IMR-90 (cell line): ENCODE data around the gene CASTOR1. TPM values are rescaled to one million over a fixed set of nuclear protein-coding genes. Genes with fewer than 3 reads are reported as not detected.

ENCODE experiments used
- ATAC-seq: fragments of 200-7000 bp; cut with Tn5 transposase; 2 replicates; pipeline ENCODE4 v1.9.1; 2020; ENCODE audit warnings: low read depth, mild to moderate bottlenecking, moderate library complexity
- BruUV-seq: library from RNA; stranded (reverse); fragments of 400-500 nt; replicated peaks from 2 replicates; lab custom pipeline; 2021; lab: Mats Ljungman, UMichigan
- CTCF ChIA-PET: fragments of 300-600 bp; formaldehyde crosslinking; extraction: SDS; loops from one replicate; lab custom pipeline; 2021; ENCODE audit warnings: antibody characterized with exemption; lab: Yijun Ruan, JAX
- POLR2A ChIA-PET: fragments of 300-600 bp; sonication (Branson Sonifier 250); formaldehyde crosslinking; loops from one replicate; lab custom pipeline; 2022; ENCODE audit warnings: antibody characterized with exemption; ENCODE audit not compliant: unreplicated experiment; lab: Charles Lee
- DNase-seq: peaks from one replicate; pipeline ENCODE4 v3.0.0; 2013
- H2AFZ ChIP-seq: replicated peaks from 2 replicates; pipeline ENCODE3; 2013; ENCODE audit warnings: low read length, mild to moderate bottlenecking; ENCODE audit not compliant: poor library complexity
- H2AK5ac ChIP-seq: 2 replicates; pipeline ENCODE4 v1.6.1; 2013; ENCODE audit warnings: low read depth, low read length, inconsistent platforms
- H2AK9ac ChIP-seq: replicated peaks from 2 replicates; pipeline ENCODE3; 2013; ENCODE audit warnings: mild to moderate bottlenecking, low read depth, low read length, moderate library complexity; ENCODE audit not compliant: poor library complexity
- H2BK120ac ChIP-seq: 2 replicates; pipeline ENCODE4 v1.6.1; 2013; ENCODE audit warnings: low read depth, low read length, inconsistent platforms
- H2BK15ac ChIP-seq: 3 replicates; pipeline ENCODE4 v1.6.1; 2013; ENCODE audit warnings: low read depth, low read length, inconsistent platforms
- H2BK20ac ChIP-seq: 2 replicates; pipeline ENCODE4 v1.6.1; 2013; ENCODE audit warnings: low read depth, mild to moderate bottlenecking, inconsistent platforms, low read length, moderate library complexity
- H2BK5ac ChIP-seq: 2 replicates; pipeline ENCODE4 v1.6.1; 2013; ENCODE audit warnings: mild to moderate bottlenecking, low read depth, low read length, inconsistent platforms; ENCODE audit not compliant: poor library complexity, severe bottlenecking
- H3K14ac ChIP-seq: replicated peaks from 2 replicates; pipeline ENCODE4 v1.6.1; 2013; ENCODE audit warnings: low read depth, low read length, inconsistent platforms
- H3K18ac ChIP-seq: 2 replicates; pipeline ENCODE4 v1.6.1; 2013; ENCODE audit warnings: low read depth, low read length, control low read depth
- H3K23ac ChIP-seq: 2 replicates; pipeline ENCODE4 v1.6.1; 2013; ENCODE audit warnings: low read depth, low read length, inconsistent platforms
- H3K27ac ChIP-seq: 2 replicates; pipeline ENCODE4 v1.5.1; 2013; ENCODE audit warnings: mild to moderate bottlenecking, control low read depth, low read length; ENCODE audit not compliant: insufficient read depth
- H3K27me3 ChIP-seq: 2 replicates; pipeline ENCODE4 v1.6.1; 2013; ENCODE audit warnings: low read length; ENCODE audit not compliant: control insufficient read depth, insufficient read depth
- H3K36me3 ChIP-seq: 2 replicates; pipeline ENCODE4 v1.6.1; 2013; ENCODE audit warnings: low read length, mixed read lengths; ENCODE audit not compliant: control insufficient read depth, insufficient read depth
- H3K4ac ChIP-seq: 2 replicates; pipeline ENCODE4 v1.6.1; 2013; ENCODE audit warnings: low read depth, low read length, inconsistent platforms
- H3K4me1 ChIP-seq: 2 replicates; pipeline ENCODE4 v1.6.1; 2013; ENCODE audit warnings: low read length, mixed read lengths; ENCODE audit not compliant: control insufficient read depth, insufficient read depth
- H3K4me2 ChIP-seq: 2 replicates; pipeline ENCODE4 v1.6.1; 2013; ENCODE audit warnings: low read depth, mild to moderate bottlenecking, control low read depth, low read length, moderate library complexity
- H3K4me3 ChIP-seq: 2 replicates; pipeline ENCODE4 v1.5.1; 2013; ENCODE audit warnings: low read depth, mild to moderate bottlenecking, control low read depth, low read length, moderate library complexity; ENCODE audit not compliant: insufficient read depth
- H3K56ac ChIP-seq: 2 replicates; pipeline ENCODE4 v1.6.1; 2013; ENCODE audit warnings: low read length, inconsistent platforms; ENCODE audit not compliant: insufficient read depth; ENCODE audit errors: extremely low read depth
- H3K79me1 ChIP-seq, 2 experiments: 2 replicates each; pipeline ENCODE4 v1.6.1; 2013; ENCODE audit warnings: low read length in 2 of 2, inconsistent platforms in 1 of 2, low read depth in 1 of 2
- H3K9ac ChIP-seq: 2 replicates; pipeline ENCODE4 v1.6.1; 2013; ENCODE audit warnings: low read depth, low read length, control low read depth
- H3K9me1 ChIP-seq: 2 replicates; pipeline ENCODE4 v1.6.1; 2013; ENCODE audit warnings: low read length, inconsistent platforms; ENCODE audit not compliant: insufficient read depth
- H3K9me3 ChIP-seq: 2 replicates; pipeline ENCODE4 v1.6.1; 2013; ENCODE audit warnings: low read length; ENCODE audit not compliant: control insufficient read depth, insufficient read depth
- H4K20me1 ChIP-seq: 2 replicates; pipeline ENCODE4 v1.6.1; 2013; ENCODE audit warnings: low read length, inconsistent platforms; ENCODE audit not compliant: insufficient read depth
- H4K5ac ChIP-seq: 2 replicates; pipeline ENCODE4 v1.6.1; 2013; ENCODE audit warnings: mild to moderate bottlenecking, low read depth, low read length, control low read depth
- H4K8ac ChIP-seq, 2 experiments: 2 replicates each; pipeline ENCODE4 v1.6.1; 2013; ENCODE audit warnings: low read depth in 2 of 2, low read length in 2 of 2, control low read depth in 1 of 2, inconsistent platforms in 1 of 2
- H4K91ac ChIP-seq: 2 replicates; pipeline ENCODE4 v1.6.1; 2013; ENCODE audit warnings: low read depth, low read length, inconsistent platforms; ENCODE audit not compliant: insufficient read depth
- BHLHE40 ChIP-seq: fragments of 150-350 bp; IDR thresholded peaks from 2 replicates; pipeline ENCODE4 v1.6.1; 2016; ENCODE audit warnings: mild to moderate bottlenecking, low read depth, low read length
- CHD1 ChIP-seq: IDR thresholded peaks from 2 replicates; pipeline ENCODE4 v1.6.1; 2012; ENCODE audit warnings: low read depth, low read length, improper control_type of control experiment
- FOS ChIP-seq: fragments of 150-350 bp; IDR thresholded peaks from 2 replicates; pipeline ENCODE4 v1.6.1; 2016; ENCODE audit warnings: low read depth, low read length
- MAFK ChIP-seq: IDR thresholded peaks from 2 replicates; pipeline ENCODE4 v1.6.1; 2012; ENCODE audit warnings: low read depth, low read length, improper control_type of control experiment
- MAZ ChIP-seq: IDR thresholded peaks from 2 replicates; pipeline ENCODE4 v1.6.1; 2012; ENCODE audit warnings: low read depth, mild to moderate bottlenecking, low read length, improper control_type of control experiment, moderate library complexity, borderline replicate concordance
- MXI1 ChIP-seq: IDR thresholded peaks from 2 replicates; pipeline ENCODE4 v1.6.1; 2012; ENCODE audit warnings: low read depth, mild to moderate bottlenecking, low read length, moderate library complexity, borderline replicate concordance
- RAD21 ChIP-seq: IDR thresholded peaks from 2 replicates; pipeline ENCODE4 v1.6.1; 2012; ENCODE audit warnings: low read length, improper control_type of control experiment
- RCOR1 ChIP-seq: IDR thresholded peaks from 2 replicates; pipeline ENCODE4 v1.6.1; 2012; ENCODE audit warnings: mild to moderate bottlenecking, low read length, improper control_type of control experiment; ENCODE audit not compliant: insufficient replicate concordance
- SMC3 ChIP-seq: fragments of 150-350 bp; IDR thresholded peaks from 2 replicates; pipeline ENCODE4 v1.6.1; 2016; ENCODE audit warnings: low read depth, mild to moderate bottlenecking, antibody characterized with exemption, low read length, moderate library complexity
- WGBS, 2 experiments: methylation state at CpG; one replicate each; pipeline versions ENCODE4 v1.1.5 to v1.1.7; 2013; ENCODE audit warnings: missing lambda C conversion rate in 2 of 2; ENCODE audit not compliant: insufficient read length in 1 of 2; ENCODE audit errors: extremely low coverage in 2 of 2; 5-methylcytosine and 5-hydroxymethylcytosine counted together
- dilution Hi-C: fragments of 300-500 bp; cut with HindIII; formaldehyde crosslinking; loops from one replicate; pipeline ENCODE4 v1.14.3; 2018; ENCODE audit warnings: low sequenced_read_pairs; ENCODE audit not compliant: unreplicated experiment
- in situ Hi-C: fragments of 300-500 bp; cut with MboI; formaldehyde crosslinking; loops from 3 replicates; pipeline ENCODE4 v1.14.3; 2019; ENCODE audit warnings: low sequenced_read_pairs, inconsistent platforms, mixed read lengths
- intact Hi-C: fragments of 100-400 bp; cut with micrococcal nuclease; formaldehyde crosslinking; loops from 2 replicates; pipeline ENCODE4 v1.10.0; 2022
- polyA plus RNA-seq, 3 experiments: library from polyadenylated mRNA; depleted of rRNA; stranded (reverse); fragments of >200 nt; gene quantifications; 2 replicates each; pipeline ENCODE4 v1.2.3, GENCODE V29; 2012; ENCODE audit warnings: low replicate concordance in 1 of 3
- total RNA-seq: library from RNA; depleted of rRNA; stranded (reverse); fragments of >200 nt; gene quantifications from 2 replicates; pipeline ENCODE4 v1.2.3, GENCODE V29; 2012
- TF ChIP-seq, protein P1 (sequence below): fragments of 150-350 bp; IDR thresholded peaks from 2 replicates; pipeline ENCODE4 v1.6.1; 2017; ENCODE audit warnings: mild to moderate bottlenecking, antibody characterized with exemption, low read length, low read depth
- TF ChIP-seq, protein P2 (sequence below): conservative IDR thresholded peaks from 2 replicates; pipeline ENCODE4 v1.5.1; 2012; ENCODE audit warnings: mild to moderate bottlenecking, low read depth, low read length, improper control_type of control experiment
- TF ChIP-seq, protein P3 (sequence below): fragments of 150-350 bp; IDR thresholded peaks from 2 replicates; pipeline ENCODE4 v1.6.1; 2016; ENCODE audit warnings: low read depth, mild to moderate bottlenecking, low read length, moderate library complexity, borderline replicate concordance

The CASTOR1 gene
- total and polyA plus RNA-seq, 2 of the 4 experiments (the other 2 are of a cell fraction), result 10.6 to 23.5 TPM

DNA sequence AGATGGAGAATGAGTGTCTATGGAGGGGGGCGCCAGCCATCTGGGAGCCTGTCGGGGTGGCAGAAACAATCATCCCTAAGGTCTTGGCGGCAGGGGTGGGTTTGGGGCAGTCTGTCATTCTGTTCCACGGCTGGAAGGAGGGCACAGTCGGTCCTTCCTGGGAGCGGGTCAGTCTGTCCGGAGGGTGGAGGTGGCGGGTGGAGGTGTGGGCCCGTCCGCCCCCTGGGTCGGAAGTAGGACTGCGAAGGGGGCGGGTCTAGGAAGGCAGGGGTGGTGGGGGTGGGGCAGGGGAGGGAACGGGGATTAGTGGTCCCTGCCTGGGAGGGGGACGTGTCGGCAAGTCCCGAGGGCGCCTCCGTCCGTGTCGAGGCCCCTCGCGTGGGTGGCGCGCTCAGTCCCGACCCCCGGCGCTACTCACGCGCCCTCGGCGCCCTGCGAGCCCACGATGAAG lies 37.0 kb upstream of the CASTOR1 start (continued):
- no peak for TF ChIP-seq MAFK

DNA sequence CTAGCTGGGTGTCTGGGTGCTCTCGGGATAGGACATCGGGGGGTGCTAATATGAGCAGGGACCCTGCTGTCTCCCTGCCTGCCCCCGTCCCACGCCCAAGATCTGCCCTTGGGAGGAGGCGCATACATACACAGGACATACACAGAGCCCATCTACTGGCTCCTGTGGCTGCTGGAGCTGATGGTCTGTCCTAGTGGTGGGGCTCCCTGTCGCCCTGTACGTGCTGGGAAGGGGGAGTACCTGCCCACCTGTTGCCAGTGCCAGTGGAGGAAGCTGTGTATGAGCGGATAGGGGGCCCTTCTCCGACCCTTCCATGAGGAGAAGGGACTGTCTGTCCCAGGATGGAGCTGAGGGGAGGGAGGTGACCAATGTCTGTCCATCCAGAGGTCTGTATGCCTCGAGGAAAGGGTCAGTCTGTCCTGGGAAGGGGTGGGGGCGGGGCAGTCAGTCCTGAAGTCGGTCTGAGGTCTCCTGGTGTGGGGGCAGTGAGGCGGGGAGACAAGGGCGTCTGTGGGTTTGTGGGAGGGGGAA lies 36.5 kb upstream of the CASTOR1 start:
- in situ Hi-C loops, result no loop called here
- BruUV-seq, result no TSS peak
- TF ChIP-seq BHLHE40 (no peak), MAZ (no peak), RAD21 (no peak), MAFK (no peak), SMC3 (no peak), RCOR1 (no peak), CHD1 (no peak), FOS (no peak), MXI1 (no peak)
- TF ChIP-seq, protein P1, sequence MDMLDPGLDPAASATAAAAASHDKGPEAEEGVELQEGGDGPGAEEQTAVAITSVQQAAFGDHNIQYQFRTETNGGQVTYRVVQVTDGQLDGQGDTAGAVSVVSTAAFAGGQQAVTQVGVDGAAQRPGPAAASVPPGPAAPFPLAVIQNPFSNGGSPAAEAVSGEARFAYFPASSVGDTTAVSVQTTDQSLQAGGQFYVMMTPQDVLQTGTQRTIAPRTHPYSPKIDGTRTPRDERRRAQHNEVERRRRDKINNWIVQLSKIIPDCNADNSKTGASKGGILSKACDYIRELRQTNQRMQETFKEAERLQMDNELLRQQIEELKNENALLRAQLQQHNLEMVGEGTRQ, result no peak
- TF ChIP-seq, protein P2, sequence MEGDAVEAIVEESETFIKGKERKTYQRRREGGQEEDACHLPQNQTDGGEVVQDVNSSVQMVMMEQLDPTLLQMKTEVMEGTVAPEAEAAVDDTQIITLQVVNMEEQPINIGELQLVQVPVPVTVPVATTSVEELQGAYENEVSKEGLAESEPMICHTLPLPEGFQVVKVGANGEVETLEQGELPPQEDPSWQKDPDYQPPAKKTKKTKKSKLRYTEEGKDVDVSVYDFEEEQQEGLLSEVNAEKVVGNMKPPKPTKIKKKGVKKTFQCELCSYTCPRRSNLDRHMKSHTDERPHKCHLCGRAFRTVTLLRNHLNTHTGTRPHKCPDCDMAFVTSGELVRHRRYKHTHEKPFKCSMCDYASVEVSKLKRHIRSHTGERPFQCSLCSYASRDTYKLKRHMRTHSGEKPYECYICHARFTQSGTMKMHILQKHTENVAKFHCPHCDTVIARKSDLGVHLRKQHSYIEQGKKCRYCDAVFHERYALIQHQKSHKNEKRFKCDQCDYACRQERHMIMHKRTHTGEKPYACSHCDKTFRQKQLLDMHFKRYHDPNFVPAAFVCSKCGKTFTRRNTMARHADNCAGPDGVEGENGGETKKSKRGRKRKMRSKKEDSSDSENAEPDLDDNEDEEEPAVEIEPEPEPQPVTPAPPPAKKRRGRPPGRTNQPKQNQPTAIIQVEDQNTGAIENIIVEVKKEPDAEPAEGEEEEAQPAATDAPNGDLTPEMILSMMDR, result no peak
- TF ChIP-seq, protein P3, sequence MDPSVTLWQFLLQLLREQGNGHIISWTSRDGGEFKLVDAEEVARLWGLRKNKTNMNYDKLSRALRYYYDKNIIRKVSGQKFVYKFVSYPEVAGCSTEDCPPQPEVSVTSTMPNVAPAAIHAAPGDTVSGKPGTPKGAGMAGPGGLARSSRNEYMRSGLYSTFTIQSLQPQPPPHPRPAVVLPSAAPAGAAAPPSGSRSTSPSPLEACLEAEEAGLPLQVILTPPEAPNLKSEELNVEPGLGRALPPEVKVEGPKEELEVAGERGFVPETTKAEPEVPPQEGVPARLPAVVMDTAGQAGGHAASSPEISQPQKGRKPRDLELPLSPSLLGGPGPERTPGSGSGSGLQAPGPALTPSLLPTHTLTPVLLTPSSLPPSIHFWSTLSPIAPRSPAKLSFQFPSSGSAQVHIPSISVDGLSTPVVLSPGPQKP, result no peak

More for the DNA sequence above, 36.5 kb upstream of the CASTOR1 start:
- H2BK15ac ChIP-seq, result no peak overlapping the region; the same call in 2 of the 3 replicates
- H2BK120ac ChIP-seq, result no peak overlapping the region
- dilution Hi-C loops, result no loop called here
- peak overlapping the region; percentile 5 to 71; a peak in 3 of 4 replicates for H4K8ac ChIP-seq
- peak overlapping the region; percentile 60; the same call in 1 of the 2 replicates for H3K23ac ChIP-seq
- peak overlapping the region; percentile 92 for H2BK5ac ChIP-seq
- H2AK9ac ChIP-seq, result peak overlapping the region; percentile 90
- peak overlapping the region; percentile 64 for H3K4ac ChIP-seq
- H3K9ac ChIP-seq, result peak overlapping the region; percentile 90
- peaks cover 26% of the 10 kb centered on the region for H3K4me1 ChIP-seq
- ChIA-PET POLR2A (no interaction called here), CTCF (interaction anchor here (2.6 kb wide), 1 partner anchor 37 kb away, joined by 9 read pairs; the partner anchor contains the start of gene CASTOR1)
- 48% methylated on average over 2 of the region's 14 CpGs; no CpG with 5 or more reads in 1 of the 2 experiments for WGBS, 2 experiments
- peak overlapping the region; percentile 81 for H2AFZ ChIP-seq
- ATAC-seq (no peak), DNase-seq (no peak)
- peak overlapping the region; percentile 47; the same call in 1 of the 2 replicates for H3K56ac ChIP-seq
- peak overlapping the region; percentile 97 for H3K4me3 ChIP-seq
- peaks cover 31% of the 10 kb centered on the region for H3K9me1 ChIP-seq
- H3K9me3 ChIP-seq, result no peaks in the 10 kb centered on the region
- peaks cover 43% of the 10 kb centered on the region for H4K20me1 ChIP-seq
- peak overlapping the region; percentile 7; the same call in 1 of the 2 replicates for H4K5ac ChIP-seq
- H3K36me3 ChIP-seq, result peaks cover 8% of the 10 kb centered on the region
- no peak overlapping the region for H2BK20ac ChIP-seq
- H3K4me2 ChIP-seq, result peak overlapping the region; percentile 97
- H3K14ac ChIP-seq, result peak overlapping the region; percentile 69
- H3K27me3 ChIP-seq, result no peaks in the 10 kb centered on the region
- intact Hi-C loops, result loop anchor here (2.0 kb wide), 1 partner anchor 37 kb away; the partner anchor contains the start of gene CASTOR1
- peaks cover 24 to 56% of the 10 kb centered on the region in 2 experiments for H3K79me1 ChIP-seq
- peak overlapping the region; percentile 91 for H3K27ac ChIP-seq
- H4K91ac ChIP-seq, result peak overlapping the region; percentile 30
- peak overlapping the region; percentile 90 for H2AK5ac ChIP-seq
- peak overlapping the region; percentile 18 for H3K18ac ChIP-seq
